ENCODE data around the gene HARS2. TPM values are rescaled to one million over a fixed set of nuclear protein-coding genes. Genes with fewer than 3 reads are reported as not detected.

The HARS2 gene
- total and polyA plus RNA-seq, 10 of the 15 experiments (the other 5 are each of a cell fraction or from before 2014, with no cell fraction given): 9.3 to 34.3 (median 24.8) TPM

GRCh38 chr5:140647042-140647419 is 44.2 kb upstream of the HARS2 start:
- ChIA-PET RAD21 (ENCODE audit: unreplicated experiment) (interaction anchor here (0.9 to 2.1 kb wide), 11 partner anchors 7 to 275 kb away, joined by 3 to 8 read pairs (median 5); partner anchors contain the start of genes EIF4EBP3, HARS1, HARS2 and ZMAT2), POLR2A (interaction anchor here (0.6 to 2.9 kb wide), 15 partner anchors 9 to 263 kb away, joined by 3 to 14 read pairs (median 4); partner anchors contain the start of genes ANKHD1, HARS1, HARS2 and SLC35A4), SMC1A (ENCODE audit: uncharacterized antibody, unreplicated experiment) (interaction anchor here (0.6 to 1.8 kb wide), 12 partner anchors 11 to 316 kb away, joined by 3 to 12 read pairs (median 4); partner anchors contain the start of genes ANKHD1, HARS1, HARS2 and ZMAT2), CTCF (interaction anchor here (0.8 to 3.9 kb wide), 9 partner anchors 7 to 284 kb away, joined by 3 to 13 read pairs (median 4); partner anchors contain the start of genes EIF4EBP3 and TMCO6)
- in situ Hi-C loops (cut with MboI): no loop called here
- Histone ChIP-seq H4K20me1 (ENCODE audit: control insufficient read depth, insufficient read depth) (no peaks in the 10 kb centered on the region), H3K4me2 (ENCODE audit: control insufficient read depth, insufficient read depth) (peak overlapping the region; percentile 96), H2AFZ (ENCODE audit: control insufficient read depth, low read depth, low read length) (peak overlapping the region; percentile 93), H3K79me2 (ENCODE audit: control insufficient read depth, insufficient read depth, low read length) (peaks cover 31% of the 10 kb centered on the region), H3K27me3 (replicated peaks in 1 of 2; ENCODE audit: control insufficient read depth in 2 of 2, insufficient read depth in 2 of 2, low read length in 1 of 2) (no peaks in the 10 kb centered on the region), H3K9me3 (replicated peaks; ENCODE audit: control insufficient read depth, insufficient read depth, low read length) (no peaks in the 10 kb centered on the region), H3K4me3 (peak overlapping the region; percentile 96), H3K9ac (ENCODE audit: control insufficient read depth, insufficient read depth, low read length) (peak overlapping the region; percentile 93), H3K36me3 (ENCODE audit: control insufficient read depth in 2 of 2, insufficient read depth in 2 of 2, low read length in 1 of 2) (peaks cover 0 to 15% of the 10 kb centered on the region in 2 experiments; a peak in 2 of 4 replicates), H3K4me1 (ENCODE audit: control insufficient read depth, insufficient read depth, low read length) (peaks cover 5% of the 10 kb centered on the region), H3K27ac (ENCODE audit: control insufficient read depth, insufficient read depth) (peak overlapping the region; percentile 72)
- DNase-seq (ENCODE audit: low read depth, low spot score) (no peak), ATAC-seq (peak; percentile 50), FAIRE-seq (no peak)
- BruUV-seq (replicated peaks): TSS peak; percentile 77
- 5% methylated on average over 27 of the region's 27 CpGs for WGBS (ENCODE audit: insufficient coverage, insufficient replicate concordance, low lambda C conversion rate, missing lambda C conversion rate)
- intact Hi-C loops (cut with micrococcal nuclease; ENCODE audit: unreplicated experiment): loop anchor here (1.0 kb wide), 1 partner anchor 44 kb away; the partner anchor contains the start of genes HARS1 and HARS2
- TF ChIP-seq PAX5 (IDR thresholded peaks at IDR 0.05; ENCODE audit: borderline replicate concordance, low read depth, low read length): no peak
- no peak for TF ChIP-seq EED (IDR thresholded peaks at IDR 0.05; ENCODE audit: low read depth)
- no peak for TF ChIP-seq CHD1 (IDR thresholded peaks at IDR 0.05; ENCODE audit: low read depth, low read length)
- TF ChIP-seq ATF3 (IDR thresholded peaks at IDR 0.05; ENCODE audit: borderline replicate concordance, extremely low read depth, low read depth, low read length): no peak
- TF ChIP-seq RUNX3 (IDR thresholded peaks at IDR 0.05; ENCODE audit: low read length): no peak
- TF ChIP-seq SKIL (IDR thresholded peaks at IDR 0.05; ENCODE audit: low read depth, poor library complexity, severe bottlenecking): no peak
- TF ChIP-seq CUX1 (IDR thresholded peaks at IDR 0.05; ENCODE audit: insufficient replicate concordance, low read depth, low read length): no peak
- TF ChIP-seq ELK1 (IDR thresholded peaks at IDR 0.05; ENCODE audit: low read depth, low read length): no peak
- TF ChIP-seq PKNOX1 (IDR thresholded peaks at IDR 0.05): no peak
- TF ChIP-seq RELA (IDR thresholded peaks at IDR 0.05; ENCODE audit: borderline replicate concordance, partially characterized antibody): no peak
- no peak for TF ChIP-seq SMC3 (IDR thresholded peaks at IDR 0.05; ENCODE audit: borderline replicate concordance, low read length)
- no peak for TF ChIP-seq RAD51 (IDR thresholded peaks at IDR 0.05)
- no peak for TF ChIP-seq JUND (IDR thresholded peaks at IDR 0.05; ENCODE audit: low read depth, low read length)
- no peak for TF ChIP-seq BMI1 (IDR thresholded peaks at IDR 0.05; ENCODE audit: borderline replicate concordance)

All from GM12878 (cell line).